A549 treated with GW870086 at 1 μM for 4 hours (cell line): ENCODE data around the gene KRCC1. TPM values are rescaled to one million over a fixed set of nuclear protein-coding genes. Genes with fewer than 3 reads are reported as not detected.

Experiments used
- total RNA-seq: library from RNA; stranded (reverse); fragments of 200-300 nt; extraction: Qiagen RNA extraction; gene quantifications from 5 replicates; pipeline ENCODE4 v1.2.3, GENCODE V29; 2022; ENCODE audit warnings: low read depth

The KRCC1 gene
- total RNA-seq = 8.9 to 13.2 TPM (median 12.0 TPM) in 5 replicates

GRCh38 chr2:88055371-88056128, at the start of gene KRCC1:
KRCC1 (minus strand) TSS chr2:88055783; CDS start chr2:88028563, 27,220 bp downstream.

GRCh38 chr2:88067598-88067997, 12.0 kb upstream of the KRCC1 start, which contains the start of gene SMYD1:
SMYD1 (plus strand) TSS chr2:88067825; CDS start chr2:88067865, 40 bp downstream.

GRCh38 chr2:88016086-88016959, 39.3 kb downstream of the KRCC1 start, which contains the start of gene RNU2-63P:
RNU2-63P (minus strand) TSS chr2:88016547.

Other genes with a start within 250 kb of the KRCC1 start
- 0.32 to 0.75 TPM (median 0.39 TPM) in 4 of 5 replicates, not detected in the other for gene RGPD2, start 230.0 kb downstream of the KRCC1 start, total RNA-seq
- gene RNU2-63P, start 39.2 kb downstream of the KRCC1 start, total RNA-seq = not detected in 5 replicates
- gene SMYD1, start 12.0 kb upstream of the KRCC1 start, total RNA-seq = not detected in 5 replicates
- gene FABP1, start 72.3 kb upstream of the KRCC1 start, total RNA-seq = not detected in 5 replicates
- gene THNSL2, start 114.6 kb upstream of the KRCC1 start, total RNA-seq = not detected in 5 replicates